ENCODE measurements around the gene CCDC33.

Gene CCDC33

GRCh38 chr15:74281147-74282133 is 45.3 kb downstream of the CCDC33 start:
- no peak for DNase-seq (ENCODE audit: low read depth)

GRCh38 chr15:74283368-74283767 is 47.2 kb downstream of the CCDC33 start:
- no peak for DNase-seq (ENCODE audit: low read depth)

GRCh38 chr15:74289671-74290070 is 53.5 kb downstream of the CCDC33 start:
- DNase-seq (ENCODE audit: low read depth): no peak

GRCh38 chr15:74290645-74291044 is 54.5 kb downstream of the CCDC33 start:
- no peak for DNase-seq (ENCODE audit: low read depth)

GRCh38 chr15:74291101-74292071 is 55.3 kb downstream of the CCDC33 start:
- DNase-seq (ENCODE audit: low read depth): peak; percentile 78

GRCh38 chr15:74293021-74293810 is 57.1 kb downstream of the CCDC33 start:
- DNase-seq (ENCODE audit: low read depth): no peak

- no peak for DNase-seq (ENCODE audit: low read depth)
Observed at GRCh38 chr15:74294010-74294409, 57.9 kb downstream of the CCDC33 start.

GRCh38 chr15:74295800-74296199 is 59.7 kb downstream of the CCDC33 start:
- no peak for DNase-seq (ENCODE audit: low read depth)

- DNase-seq (ENCODE audit: low read depth): no peak
Observed at GRCh38 chr15:74297887-74298286, 61.8 kb downstream of the CCDC33 start.

- no peak for DNase-seq (ENCODE audit: low read depth)
Observed at GRCh38 chr15:74300057-74300795, 64.1 kb downstream of the CCDC33 start.

GRCh38 chr15:74301583-74302361 is 65.6 kb downstream of the CCDC33 start:
- no peak for DNase-seq (ENCODE audit: low read depth)

- DNase-seq (ENCODE audit: low read depth): peak; percentile 41
Observed at GRCh38 chr15:74302821-74303359, 66.8 kb downstream of the CCDC33 start.

- no peak for DNase-seq (ENCODE audit: low read depth)
Observed at GRCh38 chr15:74303741-74304309, 67.7 kb downstream of the CCDC33 start.

- DNase-seq (ENCODE audit: low read depth): no peak
Observed at GRCh38 chr15:74304431-74304830, 68.3 kb downstream of the CCDC33 start.

GRCh38 chr15:74305687-74306086 is 69.6 kb downstream of the CCDC33 start:
- no peak for DNase-seq (ENCODE audit: low read depth)

- DNase-seq (ENCODE audit: low read depth): no peak
Observed at GRCh38 chr15:74306781-74307217, 70.7 kb downstream of the CCDC33 start.

GRCh38 chr15:74307827-74308811 is 72.0 kb downstream of the CCDC33 start:
- DNase-seq (ENCODE audit: low read depth): peak; percentile 69

Data from EH (cell line).